Neural crest cell (in vitro differentiated cells): Measurements from ENCODE around the gene MRPS24. TPM values are rescaled to one million over a fixed set of nuclear protein-coding genes. Genes with fewer than 3 reads are reported as not detected.

ENCODE experiments used
- DNase-seq: peaks from one replicate; pipeline ENCODE4 v3.0.0; 2021; ENCODE audit warnings: low read depth, mixed read lengths, low spot score
- H3K27ac Mint-ChIP-seq: one replicate; pipeline ENCODE4 v1.8.0; 2021; ENCODE audit warnings: mild to moderate bottlenecking, mixed read lengths; ENCODE audit not compliant: unreplicated experiment
- H3K27me3 Mint-ChIP-seq: 2 replicates; pipeline ENCODE4 v1.8.0; 2021; ENCODE audit warnings: low read depth, mild to moderate bottlenecking, mixed read lengths
- H3K36me3 Mint-ChIP-seq: 2 replicates; pipeline ENCODE4 v1.8.0; 2021; ENCODE audit warnings: low read depth, mild to moderate bottlenecking, mixed read lengths
- H3K4me1 Mint-ChIP-seq: 2 replicates; pipeline ENCODE4 v1.8.0; 2021; ENCODE audit warnings: mixed read lengths
- H3K4me3 Mint-ChIP-seq: one replicate; pipeline ENCODE4 v1.8.0; 2021; ENCODE audit warnings: mild to moderate bottlenecking, mixed read lengths
- H3K9me3 Mint-ChIP-seq: 2 replicates; pipeline ENCODE4 v1.8.0; 2021; ENCODE audit warnings: mixed read lengths
- CTCF ChIP-seq: fragments of 200-600 bp; sonication (generic); conservative IDR thresholded peaks from 2 replicates; pipeline ENCODE4 v1.5.0; 2021; ENCODE audit warnings: antibody characterized with exemption, mild to moderate bottlenecking
- total RNA-seq: library from RNA; stranded (reverse); gene quantifications from 2 replicates; pipeline ENCODE4 v1.2.1, GENCODE V29; 2021

The MRPS24 gene
- total RNA-seq, 1 donor from 2014 or later = 109 TPM

GRCh38 chr7:43876241-43876640 is 6.9 kb upstream of the MRPS24 start:
- Mint-ChIP-seq H3K27ac (peak overlapping the region; percentile 84), H3K36me3 (peaks cover 16% of the 10 kb centered on the region), H3K27me3 (no peaks in the 10 kb centered on the region), H3K9me3 (no peaks in the 10 kb centered on the region), H3K4me1 (peaks cover 21% of the 10 kb centered on the region), H3K4me3 (no peak overlapping the region)
- no peak for TF ChIP-seq CTCF
- no peak for DNase-seq

DNA sequence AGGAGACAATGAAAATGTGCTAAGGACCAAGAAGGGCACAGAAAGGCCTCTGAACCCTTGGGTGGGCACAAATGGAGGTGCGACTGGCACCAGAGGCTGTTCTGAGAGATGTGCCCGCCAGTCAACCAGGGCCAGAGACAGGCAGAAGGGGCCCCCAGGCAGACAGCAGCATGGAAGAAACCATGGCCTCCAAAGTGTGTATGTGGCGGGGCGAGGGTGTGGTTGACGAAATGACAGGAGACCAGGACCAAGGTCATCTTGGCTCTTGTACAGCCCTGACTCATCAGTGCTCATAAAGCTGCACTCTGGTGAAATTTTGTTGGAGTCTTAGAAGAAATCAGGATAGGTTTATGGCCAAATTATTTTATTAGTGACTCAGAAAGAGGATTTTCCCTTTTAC is 4.0 kb upstream of the MRPS24 start:
- Mint-ChIP-seq H3K9me3 (no peaks in the 10 kb centered on the region), H3K4me1 (peaks cover 37% of the 10 kb centered on the region), H3K36me3 (peaks cover 16% of the 10 kb centered on the region), H3K4me3 (no peak overlapping the region), H3K27me3 (no peaks in the 10 kb centered on the region), H3K27ac (peak overlapping the region; percentile 24)
- no peak for TF ChIP-seq CTCF
- DNase-seq = no peak

DNA sequence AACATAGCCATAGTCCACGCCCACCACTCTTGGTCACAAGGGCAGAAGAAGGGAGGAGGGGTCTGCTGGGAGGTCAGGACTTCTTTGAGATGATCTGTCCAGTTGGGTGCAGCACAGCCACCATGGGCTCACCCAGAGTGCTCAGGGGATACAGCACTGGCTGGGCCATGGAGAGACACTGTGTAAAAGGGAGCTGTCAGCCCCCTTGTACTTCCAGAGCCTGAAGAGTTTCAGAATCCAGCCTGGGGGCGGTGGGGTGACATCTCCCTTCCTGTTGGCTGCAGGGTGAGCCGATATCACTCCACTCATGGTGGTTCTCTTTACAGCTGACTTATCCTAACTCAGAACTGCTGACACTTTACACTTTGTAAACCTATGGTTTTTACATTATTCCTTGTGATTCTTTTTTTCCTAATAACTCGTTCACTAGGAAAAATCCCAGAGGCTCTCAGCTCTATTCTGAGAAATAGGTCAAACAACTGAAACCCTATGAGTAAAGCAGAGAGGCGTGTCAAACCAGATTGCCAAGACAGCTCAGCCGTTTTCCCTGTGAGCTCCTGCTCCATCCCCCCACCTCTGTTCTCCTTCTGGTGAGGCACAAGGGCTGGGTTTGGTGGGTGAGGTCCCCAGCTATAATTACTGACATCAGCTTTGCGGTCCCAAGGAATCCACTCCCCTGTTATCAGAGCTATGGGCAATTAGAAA is 3.2 kb upstream of the MRPS24 start:
- DNase-seq = no peak
- no peak overlapping the region for H3K27ac Mint-ChIP-seq
- no peak for TF ChIP-seq CTCF

DNA sequence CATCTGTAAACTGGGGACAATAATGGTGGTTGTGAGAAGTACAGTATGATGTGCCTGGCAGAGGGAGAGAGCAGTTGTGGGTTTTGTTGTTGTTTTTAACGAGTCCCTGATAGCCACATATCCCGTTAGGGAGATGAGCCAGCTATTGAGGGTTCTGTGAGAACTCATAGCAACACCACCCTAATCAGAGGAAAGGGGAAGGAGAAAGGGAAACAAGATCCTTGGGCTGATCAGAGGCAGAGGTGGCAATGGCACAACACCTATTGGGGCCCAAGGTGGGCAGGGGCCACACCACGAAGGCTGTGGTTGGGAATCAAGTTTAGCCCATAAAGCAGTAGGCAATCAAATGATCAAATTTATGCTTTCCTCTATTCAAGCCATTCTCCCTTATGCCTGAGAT is 1.7 kb upstream of the MRPS24 start:
- Mint-ChIP-seq H3K36me3 (peaks cover 18% of the 10 kb centered on the region), H3K27ac (no peak overlapping the region), H3K4me3 (peak overlapping the region; percentile 52), H3K4me1 (peaks cover 37% of the 10 kb centered on the region), H3K9me3 (no peaks in the 10 kb centered on the region), H3K27me3 (no peaks in the 10 kb centered on the region)
- TF ChIP-seq CTCF = no peak
- no peak for DNase-seq

More for the DNA sequence above, 3.2 kb upstream of the MRPS24 start:
- Mint-ChIP-seq H3K27me3 (no peaks in the 10 kb centered on the region), H3K9me3 (no peaks in the 10 kb centered on the region), H3K36me3 (peaks cover 14% of the 10 kb centered on the region), H3K4me3 (peak overlapping the region; percentile 52), H3K4me1 (peaks cover 43% of the 10 kb centered on the region)

- Mint-ChIP-seq H3K27ac (no peak overlapping the region), H3K4me1 (peaks cover 34% of the 10 kb centered on the region), H3K4me3 (peak overlapping the region; percentile 81), H3K9me3 (no peaks in the 10 kb centered on the region), H3K27me3 (peaks cover 3% of the 10 kb centered on the region), H3K36me3 (peaks cover 18% of the 10 kb centered on the region)
- DNase-seq = no peak
- no peak for TF ChIP-seq CTCF
These were observed 999 bp upstream of the MRPS24 start for GRCh38 chr7:43870316-43870715.
